Stimulated activated CD4-positive, alpha-beta T cell treated with anti-CD3 and anti-CD28 coated beads, Interleukin-4, amount 100 ng/mL, for 1 hour (primary cell): Measurements from ENCODE around the gene LDB3.
"Not testable (repeated sequence)": the region's sequence is repeated elsewhere in the genome, so short reads cannot be mapped to it uniquely, and the experiment has no call there.

Experiments used
- DNase-seq: peaks from one replicate; pipeline ENCODE4 v3.0.0-alpha.2; 2020

LDB3 gene, protein sequence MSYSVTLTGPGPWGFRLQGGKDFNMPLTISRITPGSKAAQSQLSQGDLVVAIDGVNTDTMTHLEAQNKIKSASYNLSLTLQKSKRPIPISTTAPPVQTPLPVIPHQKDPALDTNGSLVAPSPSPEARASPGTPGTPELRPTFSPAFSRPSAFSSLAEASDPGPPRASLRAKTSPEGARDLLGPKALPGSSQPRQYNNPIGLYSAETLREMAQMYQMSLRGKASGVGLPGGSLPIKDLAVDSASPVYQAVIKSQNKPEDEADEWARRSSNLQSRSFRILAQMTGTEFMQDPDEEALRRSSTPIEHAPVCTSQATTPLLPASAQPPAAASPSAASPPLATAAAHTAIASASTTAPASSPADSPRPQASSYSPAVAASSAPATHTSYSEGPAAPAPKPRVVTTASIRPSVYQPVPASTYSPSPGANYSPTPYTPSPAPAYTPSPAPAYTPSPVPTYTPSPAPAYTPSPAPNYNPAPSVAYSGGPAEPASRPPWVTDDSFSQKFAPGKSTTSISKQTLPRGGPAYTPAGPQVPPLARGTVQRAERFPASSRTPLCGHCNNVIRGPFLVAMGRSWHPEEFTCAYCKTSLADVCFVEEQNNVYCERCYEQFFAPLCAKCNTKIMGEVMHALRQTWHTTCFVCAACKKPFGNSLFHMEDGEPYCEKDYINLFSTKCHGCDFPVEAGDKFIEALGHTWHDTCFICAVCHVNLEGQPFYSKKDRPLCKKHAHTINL

DNA sequence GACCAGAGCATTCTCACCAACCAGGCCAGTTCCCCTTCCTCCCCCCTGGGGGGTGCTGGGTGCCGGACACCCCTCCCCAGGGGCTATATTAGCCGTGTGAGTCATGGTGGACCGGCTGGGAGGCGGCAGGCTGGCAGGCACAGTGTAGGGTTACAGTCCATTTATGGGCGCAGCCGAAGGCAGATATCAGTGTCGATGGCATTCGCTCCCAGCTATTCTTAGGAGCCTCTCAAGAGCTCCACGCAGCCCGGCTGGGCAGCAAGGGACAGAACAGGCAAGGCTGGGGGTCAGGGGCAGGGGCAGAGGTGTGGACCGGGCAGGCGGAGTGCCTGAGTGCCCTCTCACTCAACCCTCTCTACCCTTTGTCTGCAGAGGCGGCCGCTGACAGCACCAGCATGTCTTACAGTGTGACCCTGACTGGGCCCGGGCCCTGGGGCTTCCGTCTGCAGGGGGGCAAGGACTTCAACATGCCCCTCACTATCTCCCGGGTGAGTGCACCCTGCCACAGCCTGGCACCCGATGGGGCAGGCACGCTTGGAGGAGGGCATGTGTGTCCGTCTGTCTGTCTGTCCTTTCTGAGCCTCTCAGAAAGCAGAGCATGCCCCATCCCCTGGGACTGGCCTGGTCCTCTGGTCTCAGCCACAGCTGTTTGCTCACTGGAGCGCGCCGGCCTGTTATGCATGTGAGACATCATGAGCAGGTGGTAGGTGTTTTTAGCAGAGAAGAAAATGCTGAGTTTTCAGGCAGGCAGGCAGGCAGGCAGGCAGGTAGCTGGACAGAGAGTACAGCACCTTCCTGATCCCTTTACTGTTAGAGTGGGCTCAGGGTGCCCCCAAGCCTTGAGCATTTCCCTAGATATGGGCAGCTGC, at the start of gene LDB3:
Gene LDB3 (plus strand): TSS at position 215 of the 869 bp plus-strand sequence. CDS start 181 bp downstream, at position 396.
- DNase-seq: no peak

DNA sequence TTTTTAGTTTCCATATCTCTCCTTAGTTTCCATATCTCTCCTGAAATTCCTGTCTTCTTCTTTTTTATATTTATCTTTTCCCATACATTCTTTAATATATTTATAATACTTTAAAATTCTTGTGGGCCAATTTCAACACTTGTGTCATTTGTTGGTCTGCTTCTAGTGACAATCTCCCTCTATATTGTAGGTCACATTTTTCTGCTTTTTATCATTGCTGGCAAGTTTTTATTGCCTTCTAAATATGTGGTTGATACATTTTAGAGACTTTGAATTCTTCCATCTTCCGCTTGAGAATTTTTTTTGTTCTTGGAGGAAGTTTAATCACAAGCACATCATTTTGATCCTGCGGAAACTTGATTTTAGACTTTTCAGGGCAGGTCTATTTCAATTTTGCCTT, 40.0 kb upstream of the LDB3 start:
- no peak for DNase-seq

GRCh38 chr10:86630079-86630478, 38.2 kb upstream of the LDB3 start:
- DNase-seq: no peak

- no peak for DNase-seq
These were observed 36.1 kb upstream of the LDB3 start for GRCh38 chr10:86632009-86632800.

GRCh38 chr10:86632951-86633350, 35.4 kb upstream of the LDB3 start:
- DNase-seq: no peak

DNA sequence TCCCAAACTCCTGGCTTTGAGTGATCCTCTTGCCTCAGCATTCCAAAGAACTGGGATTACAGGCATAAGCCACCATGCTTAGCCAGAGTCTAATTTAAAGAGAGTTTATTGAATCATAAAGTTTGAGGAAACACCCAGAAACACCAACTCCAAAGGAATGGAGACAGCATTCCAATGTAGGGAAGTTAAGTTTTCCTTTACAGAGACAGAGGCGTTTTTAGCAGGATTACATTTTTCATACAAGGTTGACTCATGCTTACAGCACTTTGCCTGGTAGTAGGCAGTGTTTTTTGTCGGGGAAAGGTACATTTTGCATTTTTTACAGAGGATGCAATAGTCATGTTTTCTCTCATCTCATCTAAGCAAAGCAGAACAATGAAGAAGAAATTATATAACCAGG, 32.9 kb upstream of the LDB3 start:
- no peak for DNase-seq

DNA sequence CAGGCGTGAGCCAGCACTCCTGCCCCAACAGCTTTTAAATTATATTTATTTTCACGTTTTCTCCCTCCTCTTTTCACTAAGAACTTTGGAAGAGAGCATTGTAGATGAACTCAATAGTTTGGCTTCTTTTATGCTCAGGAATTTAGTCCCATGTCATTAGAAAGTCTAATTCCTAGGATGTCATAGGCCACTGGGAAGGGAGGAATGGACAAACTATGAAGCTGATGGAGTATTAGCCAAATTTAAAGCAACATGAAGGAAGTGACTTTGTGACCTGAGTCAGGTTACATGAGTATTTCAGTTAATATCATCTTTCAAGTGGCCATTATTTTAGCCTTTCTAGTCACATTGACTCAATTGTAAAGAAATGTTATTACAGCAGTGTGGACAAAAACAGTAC, 32.0 kb upstream of the LDB3 start:
- no peak for DNase-seq

- DNase-seq: no peak
These were observed 26.3 kb upstream of the LDB3 start for GRCh38 chr10:86642021-86642420.

GRCh38 chr10:86642499-86642898, 25.8 kb upstream of the LDB3 start:
- DNase-seq: no peak

- DNase-seq: no peak
These were observed 24.0 kb upstream of the LDB3 start for GRCh38 chr10:86644152-86644793.

- DNase-seq: no peak
These were observed 23.4 kb upstream of the LDB3 start for GRCh38 chr10:86644794-86645445.

DNA sequence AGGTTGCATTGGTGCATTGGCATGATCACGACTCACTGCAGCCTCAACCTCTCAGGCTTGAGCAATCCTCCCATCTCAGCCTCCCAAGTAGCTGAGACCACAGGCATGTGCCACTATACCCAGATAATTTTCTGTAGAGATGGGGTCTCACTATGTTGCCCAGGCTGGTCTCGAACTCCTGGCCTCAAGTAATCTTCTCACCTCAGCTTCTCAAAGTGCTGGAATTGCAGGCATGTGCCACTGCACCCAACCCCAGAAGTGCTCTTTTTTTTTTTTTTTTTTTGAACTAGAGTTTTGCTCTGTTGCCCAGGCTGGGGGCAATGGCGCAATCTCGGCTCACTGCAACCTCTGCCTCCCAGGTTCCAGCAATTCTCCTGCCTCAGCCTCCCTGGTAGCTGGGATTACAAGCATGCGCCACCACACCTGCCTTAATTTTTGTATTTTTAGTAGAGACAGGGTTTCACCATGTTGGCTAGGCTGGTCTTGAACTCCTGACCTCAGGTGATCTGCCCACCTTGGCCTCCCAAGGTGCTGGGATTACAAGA, 22.6 kb upstream of the LDB3 start:
- DNase-seq: not testable (repeated sequence)

DNA sequence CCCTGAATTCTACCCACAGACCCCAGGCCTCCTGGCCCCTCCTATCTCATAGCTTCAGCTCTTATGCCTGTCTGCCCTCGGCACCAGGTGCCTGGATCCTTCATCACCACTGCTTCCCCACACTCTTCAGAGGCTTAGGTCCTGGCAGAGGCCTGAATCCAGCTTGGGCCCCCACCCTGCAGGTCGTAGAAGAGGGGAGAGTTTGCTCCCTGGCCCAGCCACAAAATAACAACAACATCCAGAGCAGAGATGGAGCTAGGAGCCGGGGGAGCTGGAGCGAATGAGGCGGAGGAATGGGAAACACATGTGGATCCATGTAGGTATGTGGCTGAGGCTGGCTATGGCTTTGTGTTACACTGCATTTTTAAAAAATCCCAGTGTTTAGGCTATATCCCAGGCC, 21.8 kb upstream of the LDB3 start:
- no peak for DNase-seq

DNA sequence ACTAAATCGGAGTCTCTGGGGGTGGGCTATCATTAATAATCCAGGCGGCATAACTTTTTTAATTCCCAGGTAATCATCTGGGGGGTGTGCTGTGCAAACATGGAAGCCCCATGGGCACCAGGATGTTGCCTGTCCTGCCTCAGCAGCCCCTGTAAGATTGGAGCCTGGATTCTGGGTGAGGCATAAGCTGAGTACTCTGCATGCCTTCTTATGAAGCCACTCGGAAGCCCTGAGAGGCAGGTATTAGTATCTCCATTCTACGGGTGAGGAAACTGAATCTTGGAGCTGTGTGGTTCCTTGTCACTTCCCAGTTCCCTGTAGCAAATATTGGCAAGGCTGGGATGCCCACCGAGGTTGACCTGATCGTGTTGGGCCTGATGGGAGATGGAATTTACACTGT, 21.4 kb upstream of the LDB3 start:
- no peak for DNase-seq

DNA sequence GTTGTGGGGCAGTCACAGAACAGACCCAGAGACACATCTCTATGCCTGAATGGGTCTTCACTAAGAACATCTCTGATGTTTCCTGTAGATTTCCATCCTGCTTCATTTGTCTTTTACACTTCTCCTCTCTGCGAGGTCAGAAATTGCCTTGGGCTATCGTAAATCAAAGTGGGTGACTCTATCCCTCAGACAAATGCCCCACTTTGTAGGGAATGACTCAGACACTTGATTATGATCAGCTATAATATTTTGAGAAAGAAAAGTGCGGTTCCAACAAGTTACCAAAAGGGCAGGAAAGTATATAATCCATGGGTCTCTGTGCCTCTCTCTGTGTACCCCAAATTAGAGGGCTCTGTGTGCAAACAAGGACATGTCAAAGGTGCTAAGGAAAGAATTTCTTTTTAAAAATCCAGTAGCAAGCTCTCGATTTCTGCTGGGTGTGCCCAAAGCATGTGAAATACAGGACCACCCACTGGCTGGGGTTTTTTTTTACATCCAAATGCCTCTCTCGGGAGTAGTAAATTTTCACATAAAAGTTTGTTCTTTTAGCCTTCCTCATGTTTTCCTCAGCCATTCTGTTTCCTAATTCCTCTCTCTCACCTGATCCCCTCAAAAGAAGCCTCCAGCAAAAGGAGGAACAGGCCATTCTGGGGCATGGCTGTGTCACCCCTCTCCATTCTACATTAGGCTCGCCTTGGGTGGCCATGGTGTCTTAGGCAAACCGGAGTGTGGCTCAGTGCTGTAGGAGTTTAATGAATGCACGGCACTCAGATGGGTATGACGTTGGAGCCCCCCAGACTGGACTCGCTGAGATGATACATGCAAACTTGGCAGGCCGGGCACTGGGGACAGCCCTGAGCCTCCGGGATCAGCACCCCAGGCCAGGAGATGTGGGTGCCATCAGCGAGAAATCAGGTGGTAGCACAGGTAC, 20.3 kb upstream of the LDB3 start:
- no peak for DNase-seq

- no peak for DNase-seq
These were observed 19.4 kb upstream of the LDB3 start for GRCh38 chr10:86648704-86649427.

DNA sequence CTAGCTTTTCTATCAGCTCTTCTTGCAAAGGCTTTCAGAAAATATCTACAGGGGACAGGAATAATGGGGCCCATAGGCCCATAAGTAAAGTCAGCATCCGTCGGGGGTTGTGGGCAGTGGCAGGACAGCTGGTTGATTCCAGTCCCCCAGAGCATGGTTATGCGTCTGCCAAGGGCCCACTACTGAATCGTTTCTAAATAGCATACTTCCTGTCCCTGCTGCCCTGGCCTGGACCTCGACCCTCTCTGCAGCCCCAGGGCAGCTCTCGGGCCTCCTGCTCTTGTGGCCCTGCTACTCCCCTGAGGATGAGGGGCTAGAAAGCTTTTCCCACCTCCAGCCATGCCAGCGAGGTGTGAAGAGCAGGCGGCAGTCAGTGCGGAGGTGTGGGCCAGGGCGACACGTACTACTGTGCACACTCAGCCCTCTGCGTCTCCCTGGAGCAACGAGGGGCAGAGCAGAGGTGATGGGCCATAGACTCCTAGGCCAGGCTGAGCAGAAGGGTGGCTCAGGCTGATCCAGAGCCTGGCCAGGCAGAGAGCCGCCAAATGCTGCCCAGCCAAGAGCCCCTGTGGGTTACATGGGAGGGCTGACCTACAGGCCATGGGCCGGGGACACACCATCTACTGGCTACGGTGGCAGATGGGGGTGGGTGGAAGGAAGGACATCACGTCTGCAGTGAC, 18.7 kb upstream of the LDB3 start:
- no peak for DNase-seq

- DNase-seq: no peak
These were observed 18.2 kb upstream of the LDB3 start for GRCh38 chr10:86650151-86650550.

GRCh38 chr10:86651021-86651471, 17.3 kb upstream of the LDB3 start:
- DNase-seq: no peak
